ENCODE measurements around the gene ZC3HAV1. TPM values are rescaled to one million over a fixed set of nuclear protein-coding genes. Genes with fewer than 3 reads are reported as not detected.

Gene ZC3HAV1
- total and polyA plus RNA-seq, 2 of the 13 experiments (the other 11 are each of a cell fraction or from before 2014, with no cell fraction given): 12.7 to 23.7 TPM

GRCh38 chr7:139116999-139117398 is 7.5 kb upstream of the ZC3HAV1 start (continued):
- TF ChIP-seq RCOR2 (CRISPR knock-in tag; IDR thresholded peaks at IDR 0.05) (peak; percentile 73; the same call in 1 of the 2 replicates), AKAP8 (CRISPR knock-in tag; IDR thresholded peaks at IDR 0.05) (no peak), DDIT3 (CRISPR knock-in tag; IDR thresholded peaks at IDR 0.05) (no peak), POGZ (CRISPR knock-in tag; IDR thresholded peaks at IDR 0.05) (peak; percentile 44; the same call in 1 of the 2 replicates), ELK4 (CRISPR knock-in tag; IDR thresholded peaks at IDR 0.05; ENCODE audit: borderline replicate concordance) (no peak), ARID5B (CRISPR knock-in tag; IDR thresholded peaks at IDR 0.05) (peak; percentile 88), ZNF746 (CRISPR knock-in tag; IDR thresholded peaks at IDR 0.05) (no peak), ZGPAT (CRISPR knock-in tag; IDR thresholded peaks at IDR 0.05) (peak; percentile 73; the same call in 1 of the 2 replicates), SAP130 (CRISPR knock-in tag; IDR thresholded peaks at IDR 0.05; ENCODE audit: low read depth) (peak; percentile 72), ZNF644 (CRISPR knock-in tag; IDR thresholded peaks at IDR 0.05; ENCODE audit: low read depth) (peak; percentile 84), SOX13 (IDR thresholded peaks at IDR 0.05) (no peak), SOX13 (CRISPR knock-in tag; conservative IDR thresholded peaks at IDR 0.05 in 1 of 2, IDR thresholded peaks at IDR 0.05 in 1 of 2) (peak in 1 of 2 experiments; percentile 55; a peak in 1 of 4 replicates), ZNF883 (CRISPR knock-in tag; IDR thresholded peaks at IDR 0.05; ENCODE audit: not compliant biosample characterization) (no peak), SALL1 (CRISPR knock-in tag; IDR thresholded peaks at IDR 0.05) (peak; percentile 74), KDM6A (CRISPR knock-in tag; IDR thresholded peaks at IDR 0.05; ENCODE audit: low read depth) (peak; percentile 27; the same call in 1 of the 2 replicates), GABPB1 (CRISPR knock-in tag; IDR thresholded peaks at IDR 0.05) (0 out of 2 replicates have a peak, but pooled peaks have one; percentile 23), E2F1 (CRISPR knock-in tag; IDR thresholded peaks at IDR 0.05) (no peak), THAP8 (CRISPR knock-in tag; IDR thresholded peaks at IDR 0.05; ENCODE audit: borderline replicate concordance) (no peak), ZNF17 (CRISPR knock-in tag; IDR thresholded peaks at IDR 0.05) (no peak), ZNF629 (CRISPR knock-in tag; conservative IDR thresholded peaks at IDR 0.05) (no peak), MXD4 (CRISPR knock-in tag; IDR thresholded peaks at IDR 0.05) (no peak), ETV5 (CRISPR knock-in tag; IDR thresholded peaks at IDR 0.05; ENCODE audit: borderline replicate concordance) (no peak; the same call in 1 of the 2 replicates), ZNF558 (CRISPR knock-in tag; IDR thresholded peaks at IDR 0.05; ENCODE audit: borderline replicate concordance) (no peak), ZSCAN9 (CRISPR knock-in tag; IDR thresholded peaks at IDR 0.05; ENCODE audit: borderline replicate concordance) (no peak)
